ENCODE measurements around the gene OSBPL2. TPM values are rescaled to one million over a fixed set of nuclear protein-coding genes. Genes with fewer than 3 reads are reported as not detected.

The OSBPL2 gene
- total RNA-seq, 1 experiment from 2014 or later = 26.3 TPM

DNA sequence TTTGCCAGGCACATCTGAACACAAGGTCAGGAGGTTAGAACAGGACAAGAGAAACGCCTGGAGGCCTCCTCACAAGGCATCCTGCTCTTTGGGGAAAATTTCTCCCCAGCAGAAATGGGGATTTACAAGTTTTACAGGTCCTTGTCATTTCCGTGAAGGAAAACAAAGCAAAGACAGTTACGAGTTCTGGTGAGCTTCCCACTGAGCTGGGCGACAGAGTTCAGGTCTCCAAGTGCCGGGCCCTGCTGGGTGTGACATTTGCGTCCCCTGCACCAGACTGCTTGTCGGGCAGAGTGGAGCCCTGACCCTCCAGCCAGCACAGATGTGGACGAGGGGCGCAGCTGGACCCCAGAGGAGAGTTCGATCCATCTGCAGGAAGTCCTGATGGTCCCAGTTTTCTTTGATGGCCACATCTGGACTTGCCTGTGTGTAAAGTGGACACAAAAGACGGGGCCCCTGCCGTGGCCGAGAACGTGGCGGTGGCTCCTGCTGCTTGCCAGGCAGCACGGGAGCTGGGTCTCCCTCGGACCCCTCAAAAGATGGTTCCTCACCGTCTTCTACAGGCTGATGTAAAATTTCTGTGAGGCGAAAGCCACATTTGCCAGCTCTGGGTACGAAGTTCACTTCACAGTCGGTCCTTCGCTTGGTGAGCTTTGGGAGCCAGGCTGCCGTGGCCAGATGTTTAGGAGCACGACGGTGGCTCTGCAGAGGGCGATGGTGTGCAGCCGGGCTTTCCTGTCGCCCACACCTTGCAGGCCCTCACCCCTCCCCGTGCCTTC is 59.3 kb downstream of the OSBPL2 start:
- intact Hi-C loops (cut with micrococcal nuclease; ENCODE audit: unreplicated experiment) = no loop called here
- Histone ChIP-seq H3K27ac (ENCODE audit: low read depth, low read length, poor library complexity, severe bottlenecking) (no peak overlapping the region), H3K36me3 (ENCODE audit: insufficient read depth, low read length, poor library complexity, severe bottlenecking) (peaks cover 4% of the 10 kb centered on the region), H3K9me3 (ENCODE audit: low read depth, low read length, poor library complexity, severe bottlenecking) (no peaks in the 10 kb centered on the region), H3K4me3 (ENCODE audit: low read depth, low read length, poor library complexity, severe bottlenecking) (no peak overlapping the region), H3K4me1 (ENCODE audit: insufficient read depth, low read length, poor library complexity, severe bottlenecking) (no peaks in the 10 kb centered on the region), H3K27me3 (replicated peaks; ENCODE audit: insufficient read depth, low read depth, low read length, poor library complexity) (no peaks in the 10 kb centered on the region)
- no peak for TF ChIP-seq EZH2 (IDR thresholded peaks at IDR 0.05; ENCODE audit: borderline replicate concordance, low read depth, low read length, poor library complexity, severe bottlenecking)
- TF ChIP-seq, protein P1, sequence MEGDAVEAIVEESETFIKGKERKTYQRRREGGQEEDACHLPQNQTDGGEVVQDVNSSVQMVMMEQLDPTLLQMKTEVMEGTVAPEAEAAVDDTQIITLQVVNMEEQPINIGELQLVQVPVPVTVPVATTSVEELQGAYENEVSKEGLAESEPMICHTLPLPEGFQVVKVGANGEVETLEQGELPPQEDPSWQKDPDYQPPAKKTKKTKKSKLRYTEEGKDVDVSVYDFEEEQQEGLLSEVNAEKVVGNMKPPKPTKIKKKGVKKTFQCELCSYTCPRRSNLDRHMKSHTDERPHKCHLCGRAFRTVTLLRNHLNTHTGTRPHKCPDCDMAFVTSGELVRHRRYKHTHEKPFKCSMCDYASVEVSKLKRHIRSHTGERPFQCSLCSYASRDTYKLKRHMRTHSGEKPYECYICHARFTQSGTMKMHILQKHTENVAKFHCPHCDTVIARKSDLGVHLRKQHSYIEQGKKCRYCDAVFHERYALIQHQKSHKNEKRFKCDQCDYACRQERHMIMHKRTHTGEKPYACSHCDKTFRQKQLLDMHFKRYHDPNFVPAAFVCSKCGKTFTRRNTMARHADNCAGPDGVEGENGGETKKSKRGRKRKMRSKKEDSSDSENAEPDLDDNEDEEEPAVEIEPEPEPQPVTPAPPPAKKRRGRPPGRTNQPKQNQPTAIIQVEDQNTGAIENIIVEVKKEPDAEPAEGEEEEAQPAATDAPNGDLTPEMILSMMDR (conservative IDR thresholded peaks at IDR 0.05; ENCODE audit: low read depth, low read length) = no peak
- no peak for DNase-seq (ENCODE audit: low spot score)
- no TSS peak for BruUV-seq (replicated peaks)
- ChIA-PET CTCF (no interaction called here), POLR2A (ENCODE audit: low non-redundant PET) (no interaction called here)

DNA sequence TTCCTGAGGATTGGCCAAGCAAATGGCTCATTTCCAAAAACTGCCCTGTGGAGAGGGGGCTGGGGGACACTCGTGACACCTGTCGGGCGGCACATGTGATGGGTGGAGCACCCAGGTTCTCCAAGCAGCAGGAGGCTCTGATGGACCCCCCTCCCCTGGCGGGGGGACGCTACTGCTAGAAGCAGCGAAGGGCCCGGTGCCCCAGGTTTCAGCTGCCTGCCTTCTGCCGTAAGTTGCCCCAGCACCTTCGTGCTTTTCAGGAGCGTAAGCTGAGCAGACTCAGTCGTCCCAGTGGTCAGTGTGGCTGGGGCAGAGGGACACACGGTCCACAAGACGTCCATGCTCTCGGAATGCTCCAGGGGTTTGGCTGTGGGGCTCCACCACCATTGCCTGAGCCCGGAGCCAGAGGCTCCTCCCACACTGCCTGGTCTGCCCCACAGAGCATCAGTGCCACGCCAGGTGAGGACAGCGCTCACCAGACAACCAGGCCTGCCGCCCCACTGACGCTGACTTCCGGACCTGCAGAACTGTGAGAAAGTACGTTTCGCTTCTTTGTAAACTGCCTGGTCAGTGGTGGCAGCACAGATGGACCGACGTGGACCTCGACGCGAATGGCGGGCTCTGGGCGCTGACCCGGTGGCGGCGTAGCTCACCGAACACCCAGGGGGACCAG is 60.4 kb downstream of the OSBPL2 start:
- POLR2A ChIA-PET (ENCODE audit: low non-redundant PET) = no interaction called here
- no peak for TF ChIP-seq EZH2 (IDR thresholded peaks at IDR 0.05; ENCODE audit: borderline replicate concordance, low read depth, low read length, poor library complexity, severe bottlenecking)
- TF ChIP-seq, protein P1 (conservative IDR thresholded peaks at IDR 0.05; ENCODE audit: low read depth, low read length) = no peak
- H3K4me1 ChIP-seq (ENCODE audit: insufficient read depth, low read length, poor library complexity, severe bottlenecking) = no peaks in the 10 kb centered on the region
- H3K27ac ChIP-seq (ENCODE audit: low read depth, low read length, poor library complexity, severe bottlenecking) = no peak overlapping the region
- no peaks in the 10 kb centered on the region for H3K27me3 ChIP-seq (replicated peaks; ENCODE audit: insufficient read depth, low read depth, low read length, poor library complexity)
- intact Hi-C loops (cut with micrococcal nuclease; ENCODE audit: unreplicated experiment) = no loop called here
- CTCF ChIA-PET = no interaction called here
- BruUV-seq (replicated peaks) = no TSS peak
- peaks cover 5% of the 10 kb centered on the region for H3K36me3 ChIP-seq (ENCODE audit: insufficient read depth, low read length, poor library complexity, severe bottlenecking)
- no peaks in the 10 kb centered on the region for H3K9me3 ChIP-seq (ENCODE audit: low read depth, low read length, poor library complexity, severe bottlenecking)
- no peak overlapping the region for H3K4me3 ChIP-seq (ENCODE audit: low read depth, low read length, poor library complexity, severe bottlenecking)
- DNase-seq (ENCODE audit: low spot score) = no peak

DNA sequence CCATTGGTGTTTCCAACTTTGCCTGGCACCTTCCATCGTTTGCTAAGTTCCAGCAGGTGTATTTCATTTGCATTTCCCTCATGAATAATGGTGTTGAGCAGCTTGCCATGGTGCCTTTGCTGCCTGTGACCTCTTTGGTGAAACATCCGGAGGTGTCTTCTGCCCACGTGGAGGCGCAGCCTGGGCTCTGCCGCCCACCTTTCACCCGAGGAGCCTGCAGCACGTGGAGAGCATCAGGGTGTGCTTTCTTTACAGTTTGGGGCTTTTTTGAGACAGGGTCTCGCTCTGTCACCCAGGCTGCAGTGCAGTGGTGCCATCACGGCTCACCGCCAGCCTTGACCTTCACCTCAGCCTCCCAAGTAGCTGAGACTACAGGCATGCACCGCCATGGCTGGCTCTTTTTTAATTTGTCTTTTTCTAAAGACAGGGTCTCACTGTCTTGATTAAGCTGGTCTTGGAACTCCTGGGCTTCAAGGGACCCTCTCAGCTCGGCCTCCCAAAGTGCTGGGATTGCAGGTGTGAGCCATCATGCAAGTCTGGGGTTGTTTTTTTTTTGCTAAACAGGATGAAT is 61.4 kb downstream of the OSBPL2 start:
- POLR2A ChIA-PET (ENCODE audit: low non-redundant PET) = no interaction called here
- no peak for DNase-seq (ENCODE audit: low spot score)
- TF ChIP-seq, protein P1 (conservative IDR thresholded peaks at IDR 0.05; ENCODE audit: low read depth, low read length) = no peak
- TF ChIP-seq EZH2 (IDR thresholded peaks at IDR 0.05; ENCODE audit: borderline replicate concordance, low read depth, low read length, poor library complexity, severe bottlenecking) = no peak
- no TSS peak for BruUV-seq (replicated peaks)
- Histone ChIP-seq H3K36me3 (ENCODE audit: insufficient read depth, low read length, poor library complexity, severe bottlenecking) (peaks cover 15% of the 10 kb centered on the region), H3K9me3 (ENCODE audit: low read depth, low read length, poor library complexity, severe bottlenecking) (no peaks in the 10 kb centered on the region), H3K4me3 (ENCODE audit: low read depth, low read length, poor library complexity, severe bottlenecking) (no peak overlapping the region), H3K27me3 (replicated peaks; ENCODE audit: insufficient read depth, low read depth, low read length, poor library complexity) (no peaks in the 10 kb centered on the region), H3K4me1 (ENCODE audit: insufficient read depth, low read length, poor library complexity, severe bottlenecking) (peaks cover 8% of the 10 kb centered on the region), H3K27ac (ENCODE audit: low read depth, low read length, poor library complexity, severe bottlenecking) (no peak overlapping the region)
- CTCF ChIA-PET = no interaction called here
- intact Hi-C loops (cut with micrococcal nuclease; ENCODE audit: unreplicated experiment) = no loop called here
